GM21526 (cell line): Measurements from ENCODE around the gene CRAMP1.

Source experiments
- ATAC-seq: cut with Tn5 transposase; IDR thresholded peaks from one replicate; pipeline ENCODE4 v1.9.1; 2021; ENCODE audit warnings: moderate library complexity; ENCODE audit not compliant: unreplicated experiment, low FRiP score

Gene CRAMP1

DNA sequence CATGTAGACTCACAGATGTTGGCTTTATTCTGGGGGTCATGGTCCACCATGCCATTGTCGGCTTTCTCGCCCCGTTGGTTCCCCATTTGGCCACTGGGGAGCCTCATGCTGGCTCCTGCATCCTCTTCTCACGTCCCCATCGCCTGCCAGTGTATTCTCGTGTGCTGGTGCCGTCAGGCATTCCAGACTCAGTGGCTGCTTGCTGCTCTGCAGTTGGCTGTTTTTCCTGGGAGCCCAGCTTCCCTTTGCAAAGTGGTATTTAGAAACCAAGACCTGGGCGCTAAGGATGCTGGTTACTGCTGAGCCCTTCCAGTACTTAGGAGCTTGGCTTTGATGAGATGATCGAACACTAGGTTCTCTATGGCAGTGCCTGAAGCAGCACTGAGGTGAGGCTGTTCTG is 19.1 kb downstream of the CRAMP1 start:
- no peak for ATAC-seq

DNA sequence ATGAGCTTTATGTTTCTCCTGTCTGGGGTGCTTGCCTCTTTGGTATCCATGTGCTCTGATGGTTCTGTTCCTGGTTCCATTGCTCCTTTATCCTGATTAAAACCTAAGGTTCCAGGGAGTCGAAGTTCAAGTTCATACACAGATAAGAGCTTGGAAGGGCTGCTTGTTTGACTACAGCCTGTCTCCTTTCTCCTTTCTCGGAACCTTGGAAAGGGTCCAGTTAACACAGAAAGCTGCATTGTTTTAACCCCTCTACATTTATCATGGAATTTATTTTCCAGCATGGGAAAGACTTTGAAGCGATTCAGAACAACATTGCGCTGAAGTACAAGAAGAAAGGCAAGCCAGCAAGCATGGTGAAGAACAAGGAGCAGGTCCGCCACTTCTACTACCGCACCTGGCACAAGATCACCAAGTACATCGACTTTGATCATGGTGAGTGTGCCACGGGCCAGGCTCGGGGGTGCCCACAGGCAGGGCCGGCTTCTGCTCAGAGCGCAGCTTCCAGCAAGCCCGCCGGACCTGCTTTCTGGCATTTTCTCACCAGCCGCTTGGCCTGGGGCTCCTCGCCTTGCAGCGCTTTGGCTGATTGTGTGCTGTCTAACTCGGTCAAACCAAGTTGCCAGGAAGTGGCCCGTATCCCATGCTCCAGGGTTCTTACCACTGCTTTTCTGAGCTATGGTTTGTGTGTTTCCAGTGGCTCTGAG is 19.9 kb downstream of the CRAMP1 start:
- no peak for ATAC-seq

DNA sequence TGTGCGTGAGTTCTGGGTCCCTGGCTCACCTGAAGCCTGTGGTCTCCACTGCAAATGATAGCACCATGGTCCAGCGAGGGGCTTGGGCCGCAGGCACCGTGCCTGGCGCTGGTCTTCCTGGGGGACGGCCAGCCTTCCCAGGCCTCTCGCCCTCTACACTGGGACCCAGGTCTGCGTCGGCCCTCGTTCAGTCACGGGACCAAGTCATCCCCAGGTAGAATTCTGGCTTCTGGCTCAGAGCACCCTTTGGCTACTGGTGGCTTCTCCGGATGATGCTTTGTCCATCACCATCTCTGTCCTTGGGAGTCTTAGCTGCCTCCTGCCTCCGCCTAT is 20.4 kb downstream of the CRAMP1 start:
- no peak for ATAC-seq

DNA sequence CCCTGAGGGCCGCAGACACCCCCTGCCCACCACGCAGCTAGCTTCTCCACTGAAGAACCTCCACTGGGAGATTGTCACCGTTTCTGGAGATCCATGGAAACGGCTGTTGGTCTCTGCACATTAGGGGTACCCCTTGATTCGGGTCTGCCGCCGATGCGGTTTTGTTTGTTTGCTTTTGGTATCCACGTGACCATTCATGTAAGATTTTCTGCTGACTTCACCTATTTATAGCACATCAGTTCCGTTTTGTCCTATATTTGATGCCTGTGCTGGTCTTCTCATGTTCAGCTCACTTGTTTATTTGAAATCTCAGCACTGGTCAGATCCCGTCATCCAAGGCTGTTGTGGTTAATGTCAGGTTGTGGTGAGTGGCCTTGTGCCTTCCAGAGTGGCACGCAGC is 21.1 kb downstream of the CRAMP1 start:
- ATAC-seq: no peak

DNA sequence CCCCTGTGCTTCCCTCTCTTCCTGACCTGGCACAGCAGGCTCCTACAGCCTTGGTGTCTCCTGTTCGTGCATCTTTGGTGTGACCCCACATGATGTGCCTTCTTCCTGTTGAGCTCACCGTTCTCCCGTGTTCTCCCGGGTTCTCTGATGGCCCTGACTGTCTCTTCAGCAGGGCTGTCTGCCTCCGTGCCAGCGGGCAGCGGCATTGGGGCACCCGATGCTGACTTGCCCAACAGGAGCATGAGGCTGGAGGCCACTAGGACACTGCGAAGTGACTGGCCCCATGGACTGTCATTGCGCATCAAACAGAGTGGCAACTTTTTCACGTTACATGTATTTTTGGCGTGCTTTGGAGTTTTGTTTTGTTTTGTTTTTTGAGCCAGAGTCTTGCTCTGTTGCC is 22.4 kb downstream of the CRAMP1 start:
- ATAC-seq: no peak

DNA sequence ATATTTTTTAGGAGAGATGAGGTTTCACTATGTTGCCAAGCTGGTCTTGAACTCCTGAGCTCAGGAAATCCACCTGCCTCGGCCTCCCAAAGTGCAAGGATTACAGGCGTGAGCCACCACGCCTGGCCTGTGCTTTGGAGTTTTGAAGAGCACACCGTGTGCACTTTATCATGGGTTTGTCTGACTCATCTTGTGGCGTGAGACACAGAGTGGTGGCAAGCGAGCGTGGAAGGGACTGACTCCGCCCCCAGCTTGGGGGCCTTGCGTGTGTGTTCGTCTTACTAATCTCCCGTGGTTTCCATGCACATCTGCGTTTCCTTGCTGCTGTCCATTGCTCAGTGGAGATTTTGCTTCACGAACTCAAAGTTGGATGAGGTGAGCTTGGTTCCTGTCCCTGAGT is 22.9 kb downstream of the CRAMP1 start:
- ATAC-seq: no peak

DNA sequence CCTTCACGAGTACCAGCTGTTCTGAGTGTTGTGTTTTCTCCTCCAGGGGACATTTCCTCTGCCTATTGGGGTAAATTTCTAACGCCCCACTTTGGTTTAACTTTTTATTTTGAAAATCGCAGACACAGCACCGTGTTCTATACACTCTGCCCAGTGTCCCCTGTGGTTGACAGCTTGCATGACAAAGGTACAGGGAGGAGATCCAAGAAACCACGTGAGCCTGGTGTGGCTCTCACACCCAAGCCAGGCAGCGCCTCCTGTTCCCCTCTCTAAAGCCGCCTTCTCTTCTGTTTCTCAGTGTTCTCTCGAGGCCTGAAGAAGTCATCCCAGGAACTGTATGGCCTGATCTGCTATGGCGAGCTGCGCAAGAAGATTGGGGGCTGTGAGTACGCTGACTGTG is 25.4 kb downstream of the CRAMP1 start:
- ATAC-seq: no peak

DNA sequence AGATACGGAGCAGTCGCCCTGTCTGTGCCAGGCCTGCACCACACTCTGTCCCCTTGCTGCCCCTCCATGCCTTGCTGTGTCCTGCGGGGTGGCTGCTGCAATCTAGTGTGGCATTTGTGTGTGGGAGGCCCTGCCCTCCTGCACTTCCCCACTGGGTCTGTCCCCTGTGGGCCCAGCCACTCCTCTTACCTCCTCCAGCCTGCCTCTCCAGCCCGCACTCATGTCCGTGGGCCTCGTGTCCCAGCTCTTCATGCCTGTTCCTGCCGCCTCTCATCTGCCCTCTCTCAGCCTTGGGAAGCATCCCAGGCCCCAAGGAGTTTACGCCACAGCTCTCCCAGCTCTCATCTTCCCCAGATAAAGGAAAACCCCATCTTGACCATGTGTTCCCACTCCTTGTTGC is 26.6 kb downstream of the CRAMP1 start:
- ATAC-seq: no peak

DNA sequence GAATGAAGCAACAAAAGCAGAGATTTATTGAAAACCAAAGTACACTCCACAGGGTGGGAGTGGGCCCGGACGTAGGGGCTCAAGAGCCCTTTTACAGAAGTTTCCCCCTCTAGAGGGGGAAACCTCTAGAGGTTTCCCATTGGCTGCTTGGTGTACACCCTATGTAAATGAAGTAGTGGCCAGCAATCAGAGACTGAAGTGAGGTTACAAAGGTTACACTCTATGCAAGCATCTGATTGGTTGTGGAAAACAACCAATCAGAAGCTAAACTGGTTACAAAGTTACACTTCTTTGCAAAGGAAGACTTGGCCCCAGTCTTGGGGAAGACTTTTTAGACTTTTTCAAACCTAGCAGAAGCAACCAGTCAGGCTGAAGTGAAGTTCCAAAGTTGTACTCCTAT is 27.1 kb downstream of the CRAMP1 start:
- no peak for ATAC-seq

DNA sequence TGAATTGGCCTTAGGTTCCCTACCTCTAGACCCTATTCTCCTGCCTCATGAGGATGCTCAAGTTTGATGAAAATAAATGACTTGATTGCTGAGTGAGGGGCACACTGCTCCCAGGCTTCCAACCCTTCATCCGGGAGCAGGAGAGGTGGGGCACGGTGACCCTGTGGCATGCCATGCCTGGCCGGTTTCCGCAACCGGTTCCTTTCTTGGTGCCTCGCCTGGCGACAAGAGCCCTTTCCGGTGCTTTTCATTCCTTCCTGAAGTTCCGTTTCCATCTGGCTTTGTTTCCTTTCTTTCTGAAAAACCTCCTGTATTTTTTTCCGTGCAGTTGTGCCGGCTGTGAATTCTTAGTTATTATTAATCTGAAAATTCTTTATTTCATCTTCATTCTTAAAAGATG is 27.7 kb downstream of the CRAMP1 start:
- ATAC-seq: no peak

DNA sequence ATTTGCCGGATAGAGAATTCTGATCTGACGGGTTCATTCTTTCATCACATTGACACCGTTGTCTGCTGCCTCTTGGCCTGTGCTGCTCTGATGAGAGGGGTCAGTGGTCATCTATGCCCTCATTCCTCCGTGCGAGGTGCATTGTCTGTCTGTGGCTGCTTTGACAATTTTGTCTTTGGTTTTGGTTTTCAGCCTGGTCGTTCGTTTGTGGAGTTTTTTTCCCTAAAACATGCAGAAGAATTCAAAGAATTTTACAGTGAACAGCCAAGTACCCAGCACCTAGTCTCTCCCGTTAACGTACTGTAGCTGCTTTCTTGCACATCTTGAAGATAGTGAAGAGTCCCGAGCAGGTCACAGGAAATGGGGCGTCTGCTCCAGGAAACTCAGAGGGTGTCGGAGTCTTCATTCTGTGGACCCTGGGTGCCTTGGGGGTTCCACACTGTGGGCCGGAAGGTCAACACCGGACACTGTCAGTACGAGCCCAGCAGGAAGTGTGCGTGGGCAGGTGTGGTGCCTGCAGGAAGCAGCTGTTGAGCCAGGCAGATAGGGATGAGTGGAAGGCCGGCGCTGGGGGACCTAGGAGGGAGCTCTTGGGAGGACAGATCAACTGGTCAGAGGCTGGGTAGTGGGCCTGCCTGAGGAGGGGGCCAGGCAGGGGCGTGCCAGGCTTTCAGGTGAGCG is 28.2 kb downstream of the CRAMP1 start:
- no peak for ATAC-seq

DNA sequence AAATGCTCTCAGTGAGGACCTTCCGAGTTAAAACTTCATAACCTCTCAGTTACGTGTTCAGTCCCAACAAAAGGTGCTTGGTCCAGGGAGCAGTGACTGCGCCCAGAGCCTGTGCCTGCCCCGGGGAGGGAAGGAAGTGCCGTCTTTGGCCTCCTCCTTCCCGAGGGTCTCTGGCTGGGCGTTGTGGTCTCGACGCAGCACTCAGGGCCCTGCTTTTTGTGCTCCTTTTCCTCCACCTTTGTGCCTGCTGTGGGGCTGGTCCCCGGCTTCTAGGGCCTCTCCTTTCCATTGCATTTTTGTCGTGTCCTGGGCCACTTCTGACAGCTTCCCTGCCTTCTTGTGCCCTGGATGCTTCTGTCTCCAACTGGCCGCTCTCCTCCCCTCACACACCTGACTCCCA is 29.1 kb downstream of the CRAMP1 start:
- no peak for ATAC-seq

DNA sequence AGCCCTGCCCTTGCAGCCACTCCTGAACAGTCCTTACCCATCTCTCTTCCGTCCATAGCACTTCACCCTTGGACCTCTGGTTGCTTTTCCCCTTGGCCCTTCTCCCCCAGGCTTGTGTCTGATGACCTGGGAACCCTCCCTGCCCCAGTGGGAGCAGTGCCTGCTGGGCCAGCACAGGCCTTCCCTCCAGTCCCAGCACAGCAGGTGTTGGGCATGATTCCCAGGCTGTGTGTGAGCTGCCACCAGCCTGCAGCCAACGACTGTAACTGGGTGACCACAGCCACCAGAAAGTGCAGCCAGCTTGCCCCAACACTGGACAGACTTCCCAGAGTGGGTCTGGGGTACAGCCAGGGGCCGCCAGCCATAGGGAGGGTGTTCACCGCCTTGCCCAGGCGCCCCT is 30.0 kb downstream of the CRAMP1 start:
- no peak for ATAC-seq

DNA sequence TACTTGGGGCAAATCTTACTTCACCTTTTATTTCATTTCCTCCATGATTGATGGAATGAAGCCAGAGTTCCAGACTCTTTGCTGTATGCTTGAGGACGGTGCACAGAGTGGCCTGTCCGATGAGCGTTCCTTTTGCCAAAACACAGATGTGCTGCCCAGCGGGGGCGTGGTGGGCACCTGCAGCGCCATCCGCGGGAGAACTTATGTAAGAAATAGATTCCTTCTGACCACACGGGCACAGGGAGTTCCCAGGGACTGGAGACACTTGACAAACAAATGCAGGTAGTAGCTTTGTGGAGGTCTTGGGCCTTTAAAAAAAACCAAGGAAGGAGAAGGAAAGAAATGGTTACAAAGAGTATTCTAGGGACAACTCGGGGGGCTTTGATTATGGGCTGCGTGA is 30.6 kb downstream of the CRAMP1 start:
- no peak for ATAC-seq

DNA sequence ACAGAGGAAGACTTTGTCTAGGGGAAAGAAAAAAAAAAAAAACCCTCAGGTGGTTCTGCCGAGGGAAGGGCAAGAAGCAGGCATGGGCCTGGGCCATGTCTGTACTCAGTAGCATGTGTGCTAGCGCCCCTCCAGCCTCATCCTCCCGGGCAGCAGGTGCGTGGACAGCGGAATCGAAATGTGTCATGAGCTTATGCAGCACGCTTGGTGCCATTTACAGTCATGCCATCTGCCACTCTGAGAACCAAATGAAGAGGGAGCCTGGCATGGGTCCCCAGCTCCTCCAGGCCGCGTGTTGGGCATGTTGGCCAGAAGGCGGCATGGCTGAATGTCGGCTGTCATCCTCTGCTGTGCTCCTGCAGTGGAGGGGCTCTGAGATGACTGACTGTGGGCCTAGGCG is 31.4 kb downstream of the CRAMP1 start:
- no peak for ATAC-seq

DNA sequence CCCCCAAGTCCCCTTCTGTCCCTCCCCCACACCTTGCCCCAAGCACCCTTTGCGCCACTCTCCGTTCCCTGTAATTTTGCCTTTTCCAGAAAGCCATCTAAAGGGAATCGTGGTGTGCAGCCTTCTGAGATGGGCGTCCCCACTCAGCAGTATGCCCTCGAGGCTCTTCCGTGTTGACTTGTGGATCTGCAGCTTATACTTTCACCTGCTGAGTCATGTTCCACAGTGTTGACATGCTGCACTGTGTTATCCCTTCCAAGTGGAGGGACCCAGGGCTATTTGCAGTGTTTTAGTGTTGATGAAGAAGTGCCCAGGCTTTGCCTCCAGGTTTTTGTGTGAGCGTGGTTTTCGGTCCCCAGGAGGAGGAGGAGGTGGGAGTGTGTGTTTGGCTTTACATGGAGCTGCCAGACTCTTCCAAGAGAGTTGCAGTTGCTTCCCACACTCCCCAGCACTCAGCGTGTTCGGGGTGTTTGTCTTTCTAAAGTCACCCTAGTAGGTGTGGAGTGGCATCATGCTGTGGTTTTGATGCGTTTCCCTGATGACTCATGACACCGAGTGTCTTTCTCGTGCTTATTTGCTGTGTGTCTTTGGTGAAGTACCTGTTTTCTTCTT is 33.9 kb downstream of the CRAMP1 start:
- ATAC-seq: no peak

DNA sequence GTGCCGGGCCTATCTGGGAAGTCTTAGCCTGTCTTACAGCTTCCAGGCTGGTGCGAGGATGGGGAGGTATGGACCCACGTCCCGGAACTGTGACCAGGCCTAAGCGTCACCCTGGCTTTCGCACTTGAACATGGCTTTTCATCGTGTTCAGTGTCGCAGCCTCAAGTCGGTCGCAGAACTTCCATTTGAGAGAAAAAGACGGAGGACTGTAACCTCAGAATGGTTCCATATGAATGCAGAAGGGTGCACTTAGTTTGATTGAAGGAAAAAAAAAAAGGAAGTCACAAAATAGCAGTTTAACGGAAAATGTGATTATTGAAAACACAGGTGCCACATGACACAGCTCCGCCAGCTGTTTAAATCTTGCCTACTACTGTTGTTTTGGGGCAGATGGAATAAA is 35.7 kb downstream of the CRAMP1 start:
- no peak for ATAC-seq

DNA sequence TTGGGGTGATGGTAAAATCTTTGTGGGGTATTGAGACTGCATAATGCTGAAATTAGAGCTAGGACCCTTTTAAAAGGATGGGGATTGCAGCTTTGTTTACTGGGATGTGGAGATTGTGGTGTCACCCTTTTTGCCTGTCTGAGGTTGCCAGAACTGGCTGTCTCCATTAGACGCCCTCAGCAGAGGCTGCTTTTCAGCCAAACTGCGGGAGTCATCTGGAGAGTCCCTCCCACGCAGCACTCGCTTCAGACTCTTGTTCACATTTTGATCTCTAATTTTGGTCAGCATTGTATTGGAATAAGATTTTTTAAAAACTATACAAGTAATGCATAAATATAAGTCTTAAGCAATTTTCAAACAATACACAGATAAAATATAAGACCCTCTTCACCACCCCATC is 38.0 kb downstream of the CRAMP1 start:
- ATAC-seq: no peak

DNA sequence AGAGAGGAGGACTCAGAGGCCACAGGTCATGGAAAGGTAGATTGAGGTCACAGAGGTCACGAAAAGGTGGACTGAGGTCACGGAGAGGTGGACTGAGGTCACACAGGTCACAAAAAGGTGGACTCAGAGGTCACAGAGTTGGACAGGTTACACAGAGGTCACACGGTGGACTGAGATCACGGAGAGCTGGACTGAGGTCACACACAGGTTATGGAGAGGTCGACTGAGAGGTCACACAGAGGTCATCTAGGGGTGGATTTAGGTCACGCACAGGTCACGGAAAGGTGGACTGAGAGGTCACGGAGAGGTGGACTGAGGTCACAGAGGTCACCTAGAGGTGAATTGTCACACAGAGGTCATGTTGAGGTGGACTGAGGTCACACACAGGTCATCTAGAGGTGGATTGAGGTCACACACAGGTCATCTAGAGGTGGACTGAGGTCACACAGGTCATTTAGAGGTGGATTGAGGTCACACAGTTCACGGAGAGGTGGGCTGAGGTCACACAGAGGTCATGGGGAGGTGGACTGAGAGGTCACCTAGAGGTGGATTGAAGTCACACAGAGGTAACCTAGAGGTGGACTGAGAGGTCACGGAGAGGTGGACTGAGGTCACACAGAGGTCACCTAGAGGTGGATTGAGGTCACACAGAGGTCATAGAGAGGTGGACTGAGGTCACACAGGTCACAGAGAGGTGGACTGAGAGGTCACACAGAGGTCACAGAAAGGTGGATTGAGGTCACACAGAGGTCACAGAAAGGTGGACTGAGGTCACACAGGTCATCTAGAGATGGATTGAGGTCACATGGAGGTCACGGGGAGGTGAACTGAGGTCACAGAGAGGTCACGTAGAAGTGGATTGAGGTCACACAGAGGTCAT is 39.2 kb downstream of the CRAMP1 start:
- no peak for ATAC-seq

DNA sequence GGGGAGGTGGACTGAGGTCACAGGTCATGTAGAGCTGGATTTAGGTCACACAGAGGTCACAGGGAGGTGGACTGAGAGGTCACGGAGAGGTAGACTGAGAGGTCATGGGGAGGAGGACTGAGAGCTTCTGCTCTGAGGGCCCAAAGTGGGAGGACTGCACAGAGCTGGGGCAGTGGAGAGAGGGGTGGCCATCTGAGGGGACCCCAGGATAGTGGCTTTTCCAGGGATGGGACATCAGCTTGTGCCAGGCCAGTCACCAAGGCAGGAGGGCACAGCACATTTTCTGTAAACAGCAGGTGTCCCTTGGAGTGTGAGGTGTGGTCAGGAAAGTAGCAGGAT is 39.8 kb downstream of the CRAMP1 start:
- no peak for ATAC-seq

DNA sequence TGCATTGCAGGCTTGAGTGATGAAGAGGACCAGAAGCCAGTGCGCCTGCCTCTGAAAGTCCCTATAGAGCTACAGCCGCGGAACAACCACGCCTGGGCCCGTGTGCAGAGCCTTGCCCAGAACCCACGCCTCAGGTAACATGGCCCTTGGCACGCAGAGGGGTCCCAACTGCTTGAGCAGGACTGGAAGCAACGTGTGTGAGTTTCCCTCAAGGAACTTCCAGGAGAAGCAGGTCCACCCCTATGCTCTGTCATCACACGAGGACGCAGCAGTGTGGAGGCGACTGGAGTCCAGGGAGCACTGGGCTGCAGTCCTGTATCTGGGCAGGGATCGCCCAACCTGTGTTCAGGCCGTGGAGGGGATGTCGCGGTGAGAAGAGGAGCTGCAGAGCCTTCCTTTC is 40.9 kb downstream of the CRAMP1 start:
- no peak for ATAC-seq
